Measurements from ENCODE around the gene ZBTB7C. TPM values are rescaled to one million over a fixed set of nuclear protein-coding genes. Genes with fewer than 3 reads are reported as not detected.

ZBTB7C gene
- total RNA-seq, 2 experiments from 2014 or later: 0.05 TPM; not detected in 1

DNA sequence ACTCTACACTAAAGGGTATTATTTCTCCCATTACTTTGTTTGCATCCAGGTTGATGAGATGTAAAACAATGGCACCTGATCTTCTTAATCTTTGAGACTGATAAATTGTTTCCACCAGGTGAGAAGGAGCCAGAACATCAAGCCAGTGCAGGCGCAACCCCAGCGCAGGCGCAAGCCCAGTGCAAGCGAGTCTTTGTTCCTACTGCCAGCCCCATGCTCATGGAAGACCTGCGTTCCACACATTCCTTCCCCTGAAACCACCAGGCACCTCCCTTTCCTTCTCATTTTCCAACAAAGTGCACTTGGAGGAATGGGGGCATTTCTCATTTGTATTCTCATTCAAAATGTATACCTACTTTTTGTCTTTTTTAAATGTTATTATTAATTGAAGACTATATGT, 290.0 kb downstream of the ZBTB7C start:
- no peaks in the 10 kb centered on the region for H3K36me3 Mint-ChIP-seq
- no peaks in the 10 kb centered on the region for H3K4me1 Mint-ChIP-seq (ENCODE audit: low read depth)
- ChIA-PET POLR2A (no interaction called here), CTCF (no interaction called here)
- no peaks in the 10 kb centered on the region for H3K27me3 Mint-ChIP-seq
- H3K27ac Mint-ChIP-seq: no peak overlapping the region
- H3K4me3 Mint-ChIP-seq: no peak overlapping the region
- intact Hi-C loops (cut with micrococcal nuclease): no loop called here
- DNase-seq: no peak
- no peaks in the 10 kb centered on the region for H3K9me3 Mint-ChIP-seq

DNA sequence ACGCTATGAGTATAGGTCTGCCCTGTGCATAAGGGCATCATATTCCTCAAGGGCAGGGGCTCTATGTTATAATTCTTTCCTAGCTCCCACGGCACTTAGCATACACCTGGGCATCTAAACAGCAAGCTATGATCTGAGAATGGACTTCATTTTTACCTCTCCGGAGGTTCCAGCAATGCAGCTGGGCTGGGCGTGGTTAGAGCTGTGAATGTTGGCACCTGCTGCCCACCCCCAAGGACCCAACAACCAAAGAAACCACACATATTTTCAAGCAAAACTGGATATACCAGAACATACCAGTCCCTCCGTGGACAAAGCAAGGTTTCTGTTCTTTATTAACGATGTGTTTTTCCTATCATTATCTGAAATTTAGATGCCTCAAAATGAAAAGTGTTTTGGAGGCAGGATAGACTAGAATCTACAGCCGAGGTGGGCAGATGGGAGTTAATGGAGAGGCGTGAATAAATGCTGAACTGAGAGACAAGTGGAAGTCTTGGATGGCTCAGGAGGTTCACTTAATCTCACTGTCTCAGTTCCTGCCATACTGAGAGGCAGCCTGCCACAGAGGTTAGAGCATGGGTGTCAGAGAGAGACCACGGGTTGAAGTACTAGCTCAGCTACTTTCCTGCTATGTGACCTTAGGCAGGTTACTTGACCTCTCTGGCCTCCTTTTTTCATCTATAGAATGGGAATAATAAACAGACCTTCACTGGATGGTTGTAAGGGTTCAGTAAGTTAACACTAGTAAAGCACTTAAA, 292.1 kb downstream of the ZBTB7C start:
- H3K4me1 Mint-ChIP-seq (ENCODE audit: low read depth): no peaks in the 10 kb centered on the region
- ChIA-PET POLR2A (no interaction called here), CTCF (no interaction called here)
- H3K36me3 Mint-ChIP-seq: no peaks in the 10 kb centered on the region
- H3K9me3 Mint-ChIP-seq: no peaks in the 10 kb centered on the region
- DNase-seq: no peak
- H3K4me3 Mint-ChIP-seq: no peak overlapping the region
- intact Hi-C loops (cut with micrococcal nuclease): no loop called here
- H3K27me3 Mint-ChIP-seq: peaks cover 3% of the 10 kb centered on the region
- H3K27ac Mint-ChIP-seq: no peak overlapping the region

DNA sequence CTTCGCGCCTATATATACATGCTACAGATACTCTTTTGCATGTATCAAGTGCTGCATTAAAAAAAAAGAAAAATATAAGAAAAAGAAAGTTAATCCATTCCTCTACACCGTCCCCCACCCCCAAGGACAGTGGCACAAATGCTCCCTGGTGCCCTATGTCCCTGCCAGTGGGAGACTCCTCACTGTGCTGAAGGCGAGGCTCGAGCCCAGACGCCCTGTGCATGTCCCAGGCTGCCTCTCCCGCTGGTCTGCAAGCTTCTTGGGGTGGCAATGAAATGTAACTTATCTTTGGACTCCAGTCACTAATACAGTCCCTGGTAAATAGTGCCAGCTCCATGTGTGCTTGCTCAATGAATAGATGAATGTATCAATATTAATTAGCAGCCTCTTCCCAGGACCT, 293.2 kb downstream of the ZBTB7C start:
- no peaks in the 10 kb centered on the region for H3K4me1 Mint-ChIP-seq (ENCODE audit: low read depth)
- ChIA-PET POLR2A (no interaction called here), CTCF (no interaction called here)
- H3K27ac Mint-ChIP-seq: no peak overlapping the region
- no peak overlapping the region for H3K4me3 Mint-ChIP-seq
- no peaks in the 10 kb centered on the region for H3K9me3 Mint-ChIP-seq
- no peak for DNase-seq
- H3K27me3 Mint-ChIP-seq: peaks cover 5% of the 10 kb centered on the region
- H3K36me3 Mint-ChIP-seq: no peaks in the 10 kb centered on the region
- intact Hi-C loops (cut with micrococcal nuclease): no loop called here

DNA sequence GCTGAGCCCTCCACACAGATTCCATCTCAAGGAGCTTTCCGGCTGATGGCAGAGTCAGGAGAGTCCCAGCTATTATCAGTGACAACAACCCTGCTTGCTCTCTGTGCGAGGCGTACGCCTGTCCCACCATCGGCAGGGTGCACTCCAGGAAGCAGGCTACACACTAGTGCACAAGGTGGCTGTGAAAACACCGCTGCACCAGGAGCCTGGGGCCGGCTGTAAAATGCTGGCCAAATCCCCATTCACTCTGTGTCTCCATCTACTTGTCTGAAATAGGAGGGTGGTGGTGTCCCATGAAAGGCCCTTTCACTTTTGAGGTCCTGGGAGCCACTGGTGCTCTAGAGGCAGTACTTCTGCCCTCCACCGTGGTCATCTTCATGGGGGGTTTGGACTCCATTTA, 295.5 kb downstream of the ZBTB7C start:
- Mint-ChIP-seq H3K36me3 (no peaks in the 10 kb centered on the region), H3K27me3 (peaks cover 8% of the 10 kb centered on the region), H3K27ac (no peak overlapping the region), H3K4me3 (no peak overlapping the region), H3K4me1 (ENCODE audit: low read depth) (no peaks in the 10 kb centered on the region), H3K9me3 (no peaks in the 10 kb centered on the region)
- intact Hi-C loops (cut with micrococcal nuclease): no loop called here
- DNase-seq: no peak
- ChIA-PET POLR2A (no interaction called here), CTCF (no interaction called here)

DNA sequence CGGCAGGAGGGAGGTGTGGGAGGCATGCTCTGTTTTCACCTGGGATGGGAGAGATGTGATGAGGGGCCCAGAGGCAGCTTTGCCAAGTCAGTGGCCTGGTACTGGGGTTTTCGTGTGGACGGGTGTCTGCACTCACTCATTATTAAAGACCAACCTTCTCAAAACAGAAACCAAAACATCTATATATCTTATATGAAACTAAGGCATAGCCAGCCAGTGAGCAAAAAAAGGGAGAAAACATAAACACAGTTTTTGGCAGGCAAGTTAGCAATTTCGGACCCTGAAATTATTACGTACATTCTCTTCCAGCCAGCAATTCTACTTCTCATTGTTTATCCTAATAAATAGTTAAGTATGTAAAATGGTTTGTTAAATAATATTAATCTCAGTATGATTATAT, 297.6 kb downstream of the ZBTB7C start:
- H3K9me3 Mint-ChIP-seq: no peaks in the 10 kb centered on the region
- no peaks in the 10 kb centered on the region for H3K4me1 Mint-ChIP-seq (ENCODE audit: low read depth)
- no peak for DNase-seq
- ChIA-PET CTCF (no interaction called here), POLR2A (no interaction called here)
- H3K27ac Mint-ChIP-seq: no peak overlapping the region
- H3K36me3 Mint-ChIP-seq: no peaks in the 10 kb centered on the region
- H3K4me3 Mint-ChIP-seq: no peak overlapping the region
- peaks cover 10% of the 10 kb centered on the region for H3K27me3 Mint-ChIP-seq
- intact Hi-C loops (cut with micrococcal nuclease): no loop called here

DNA sequence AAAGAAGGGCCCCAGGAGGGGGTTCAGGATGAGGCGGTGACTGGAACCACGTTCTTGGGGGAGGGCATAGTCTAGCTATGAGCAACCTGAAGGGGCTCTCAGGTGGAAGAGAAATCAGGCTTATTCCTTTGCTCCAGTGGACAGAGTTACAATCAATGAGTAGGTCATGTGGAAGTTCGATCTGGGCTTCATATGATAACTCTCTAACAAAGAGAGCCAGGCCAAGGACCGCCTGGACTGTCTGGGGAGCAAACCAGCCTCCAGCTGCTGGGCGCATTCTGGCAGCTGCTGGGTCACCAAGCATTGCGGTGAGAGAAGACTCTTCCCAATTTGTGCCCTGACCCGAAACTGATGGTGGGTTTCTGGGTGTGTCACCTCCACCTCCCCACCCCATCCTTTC, 298.4 kb downstream of the ZBTB7C start:
- no peak for DNase-seq
- Mint-ChIP-seq H3K36me3 (no peaks in the 10 kb centered on the region), H3K9me3 (no peaks in the 10 kb centered on the region), H3K27me3 (peaks cover 17% of the 10 kb centered on the region), H3K4me3 (no peak overlapping the region), H3K27ac (no peak overlapping the region), H3K4me1 (ENCODE audit: low read depth) (no peaks in the 10 kb centered on the region)
- intact Hi-C loops (cut with micrococcal nuclease): no loop called here
- CTCF ChIA-PET: no interaction called here
- POLR2A ChIA-PET: no interaction called here

DNA sequence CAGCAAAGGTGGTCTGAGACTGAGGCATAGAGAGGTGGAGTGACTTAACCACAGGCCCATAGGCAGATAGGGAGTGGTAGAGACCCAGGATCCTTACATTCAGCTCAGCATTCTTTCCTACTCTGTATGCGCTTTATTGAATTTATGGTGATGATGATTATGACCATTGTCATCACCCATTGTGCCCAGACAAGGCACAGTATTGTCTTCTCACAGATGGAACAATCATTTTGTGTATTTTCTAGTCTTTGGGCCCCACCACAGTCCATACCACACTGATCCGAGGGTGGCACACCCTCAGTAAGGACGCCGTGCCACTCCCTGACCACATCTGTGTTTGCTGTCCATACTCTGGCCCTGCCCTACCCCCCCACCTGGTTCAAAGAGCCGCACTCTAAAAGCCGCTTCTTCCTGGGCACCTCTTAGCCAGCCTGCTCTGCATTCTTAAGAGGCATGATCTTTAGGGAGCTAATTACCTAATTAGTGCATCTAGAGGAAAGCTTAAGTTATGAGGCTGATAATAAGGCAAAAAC, 299.2 kb downstream of the ZBTB7C start:
- CTCF ChIA-PET: interaction anchor here (1.4 kb wide), 1 partner anchor 335 kb away, joined by 4 read pairs; no protein-coding TSS in a partner anchor
- Mint-ChIP-seq H3K9me3 (no peaks in the 10 kb centered on the region), H3K36me3 (no peaks in the 10 kb centered on the region), H3K4me1 (ENCODE audit: low read depth) (no peaks in the 10 kb centered on the region), H3K27ac (no peak overlapping the region), H3K4me3 (no peak overlapping the region), H3K27me3 (peaks cover 19% of the 10 kb centered on the region)
- intact Hi-C loops (cut with micrococcal nuclease): no loop called here
- POLR2A ChIA-PET: no interaction called here
- no peak for DNase-seq

DNA sequence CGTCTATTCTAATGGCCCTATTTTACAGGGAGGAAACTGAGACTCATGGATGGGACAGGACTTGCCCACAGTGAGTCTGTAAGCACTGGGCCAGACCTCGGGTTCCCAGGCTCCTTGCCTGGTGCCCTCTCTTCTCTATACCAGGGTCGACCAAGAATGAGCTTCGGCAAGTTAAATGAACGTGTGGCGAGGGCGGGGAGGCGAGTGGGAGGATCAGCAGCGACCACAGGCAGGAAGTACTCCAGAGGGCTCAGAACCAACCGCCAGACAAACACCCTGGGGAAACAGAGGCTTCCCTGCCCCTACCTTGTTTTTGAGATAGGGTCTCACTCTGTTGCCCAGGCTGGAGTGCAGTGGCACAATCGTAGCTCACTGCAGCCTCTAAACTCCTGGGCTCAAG, 301.0 kb downstream of the ZBTB7C start:
- Mint-ChIP-seq H3K4me1 (ENCODE audit: low read depth) (no peaks in the 10 kb centered on the region), H3K27me3 (peaks cover 21% of the 10 kb centered on the region), H3K9me3 (no peaks in the 10 kb centered on the region), H3K36me3 (no peaks in the 10 kb centered on the region), H3K4me3 (no peak overlapping the region), H3K27ac (no peak overlapping the region)
- ChIA-PET POLR2A (no interaction called here), CTCF (no interaction called here)
- intact Hi-C loops (cut with micrococcal nuclease): no loop called here
- DNase-seq: no peak

DNA sequence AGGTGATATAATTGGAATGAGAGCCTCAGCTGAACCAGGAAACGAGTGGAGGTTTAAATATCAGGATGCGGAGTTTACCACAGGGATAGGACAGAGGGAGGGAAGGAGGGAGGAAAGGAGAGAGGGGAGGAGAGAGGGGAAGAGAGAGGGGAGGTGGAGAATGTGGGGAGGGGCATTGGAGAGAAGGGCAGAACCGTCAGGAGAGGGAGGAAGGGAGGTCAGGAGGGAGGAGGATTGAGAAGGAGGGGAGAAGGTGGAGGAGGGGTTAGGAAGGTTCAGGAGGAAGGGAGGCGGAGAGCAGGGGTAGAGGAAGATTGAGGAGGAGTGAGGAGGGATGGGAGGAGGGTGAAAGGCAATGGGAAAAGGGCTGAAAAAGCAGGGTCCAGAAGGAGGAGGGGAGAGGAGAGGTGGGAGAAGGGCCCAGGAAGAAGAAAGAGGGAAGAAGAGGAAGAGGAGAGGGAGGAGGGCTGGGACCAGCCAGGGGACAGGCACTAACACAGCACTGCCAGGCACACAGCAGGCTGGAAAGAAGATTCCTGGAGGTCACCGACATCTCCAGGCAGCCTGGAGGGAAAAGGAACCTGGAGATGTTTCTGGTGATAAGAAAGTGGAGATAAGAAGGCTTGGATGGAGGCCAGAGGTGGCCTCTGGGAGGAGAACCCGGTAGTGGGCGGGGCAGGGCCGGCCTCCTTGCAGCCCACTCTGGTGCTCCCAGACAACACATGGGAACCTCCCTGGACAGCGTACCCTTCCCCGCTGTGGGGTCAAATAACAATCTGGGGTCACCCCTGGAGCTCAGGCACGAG, 302.0 kb downstream of the ZBTB7C start:
- intact Hi-C loops (cut with micrococcal nuclease): no loop called here
- Mint-ChIP-seq H3K4me1 (ENCODE audit: low read depth) (no peaks in the 10 kb centered on the region), H3K27ac (no peak overlapping the region), H3K27me3 (peaks cover 22% of the 10 kb centered on the region), H3K36me3 (no peaks in the 10 kb centered on the region), H3K4me3 (no peak overlapping the region), H3K9me3 (no peaks in the 10 kb centered on the region)
- ChIA-PET CTCF (no interaction called here), POLR2A (no interaction called here)
- no peak for DNase-seq

DNA sequence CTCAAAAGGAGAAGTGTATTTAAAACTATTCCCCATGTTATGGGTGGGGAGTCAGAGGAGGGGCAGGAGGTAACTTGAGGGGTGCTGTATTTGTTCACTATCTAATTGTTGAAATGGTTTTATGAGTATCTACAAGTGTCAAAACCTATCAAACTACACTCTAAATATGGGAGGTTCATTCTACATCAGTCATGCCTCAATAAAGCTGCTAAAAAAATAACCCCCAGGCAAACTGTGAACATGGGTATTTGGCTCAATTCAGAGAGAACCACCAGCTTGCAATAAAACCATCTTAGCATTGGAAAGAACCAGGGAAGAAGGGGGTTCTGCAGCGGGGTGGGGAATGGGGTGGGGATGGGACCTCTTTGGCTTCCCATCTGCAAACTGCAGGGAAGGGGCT, 302.7 kb downstream of the ZBTB7C start:
- H3K9me3 Mint-ChIP-seq: no peaks in the 10 kb centered on the region
- peaks cover 22% of the 10 kb centered on the region for H3K27me3 Mint-ChIP-seq
- no peaks in the 10 kb centered on the region for H3K36me3 Mint-ChIP-seq
- H3K4me1 Mint-ChIP-seq (ENCODE audit: low read depth): no peaks in the 10 kb centered on the region
- ChIA-PET CTCF (no interaction called here), POLR2A (no interaction called here)
- DNase-seq: no peak
- no peak overlapping the region for H3K4me3 Mint-ChIP-seq
- no peak overlapping the region for H3K27ac Mint-ChIP-seq
- intact Hi-C loops (cut with micrococcal nuclease): no loop called here

DNA sequence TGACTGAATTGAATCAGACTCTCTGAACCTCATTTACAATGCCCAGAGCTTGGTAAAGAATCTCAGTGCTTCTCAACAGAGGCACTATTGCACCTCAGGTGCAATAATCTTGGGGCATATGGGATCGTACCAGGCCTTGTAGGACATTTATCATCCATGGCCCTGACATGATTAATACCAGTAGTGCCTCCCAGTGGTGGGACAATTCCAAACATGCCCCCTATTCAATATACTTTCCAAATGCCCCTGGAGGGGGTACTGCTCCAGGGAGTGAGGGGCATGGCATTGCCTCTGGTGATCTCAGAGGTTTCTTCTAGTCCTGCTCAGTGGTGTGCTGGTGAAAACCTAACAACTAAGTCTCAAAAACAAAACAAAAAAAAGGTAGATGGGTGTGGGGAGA, 303.9 kb downstream of the ZBTB7C start:
- Mint-ChIP-seq H3K27ac (no peak overlapping the region), H3K27me3 (peaks cover 23% of the 10 kb centered on the region), H3K9me3 (no peaks in the 10 kb centered on the region), H3K4me3 (no peak overlapping the region), H3K4me1 (ENCODE audit: low read depth) (no peaks in the 10 kb centered on the region), H3K36me3 (no peaks in the 10 kb centered on the region)
- intact Hi-C loops (cut with micrococcal nuclease): no loop called here
- no peak for DNase-seq
- POLR2A ChIA-PET: no interaction called here
- CTCF ChIA-PET: no interaction called here

DNA sequence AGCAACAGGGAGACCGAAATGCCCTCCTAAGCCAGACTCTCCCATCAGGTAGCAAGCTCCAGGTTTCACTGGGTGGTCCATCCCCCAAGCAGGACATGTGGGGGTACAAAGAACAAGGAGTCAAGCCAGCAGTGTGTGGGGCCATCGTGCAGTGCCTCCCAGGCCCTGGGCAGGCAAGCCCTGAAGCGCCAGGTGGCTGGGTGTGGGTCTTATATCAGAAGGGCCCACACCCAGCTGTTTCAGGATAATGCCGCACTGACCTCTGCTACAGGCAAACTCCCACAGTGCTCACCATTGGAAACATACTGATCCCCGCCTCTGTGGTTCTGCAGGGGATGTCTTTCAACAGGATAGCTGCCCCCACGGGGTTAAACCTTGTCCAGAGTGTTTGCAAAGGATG, 304.5 kb downstream of the ZBTB7C start:
- Mint-ChIP-seq H3K4me1 (ENCODE audit: low read depth) (no peaks in the 10 kb centered on the region), H3K36me3 (no peaks in the 10 kb centered on the region), H3K27ac (no peak overlapping the region), H3K4me3 (no peak overlapping the region), H3K9me3 (no peaks in the 10 kb centered on the region), H3K27me3 (peaks cover 27% of the 10 kb centered on the region)
- ChIA-PET POLR2A (no interaction called here), CTCF (no interaction called here)
- intact Hi-C loops (cut with micrococcal nuclease): no loop called here
- no peak for DNase-seq

DNA sequence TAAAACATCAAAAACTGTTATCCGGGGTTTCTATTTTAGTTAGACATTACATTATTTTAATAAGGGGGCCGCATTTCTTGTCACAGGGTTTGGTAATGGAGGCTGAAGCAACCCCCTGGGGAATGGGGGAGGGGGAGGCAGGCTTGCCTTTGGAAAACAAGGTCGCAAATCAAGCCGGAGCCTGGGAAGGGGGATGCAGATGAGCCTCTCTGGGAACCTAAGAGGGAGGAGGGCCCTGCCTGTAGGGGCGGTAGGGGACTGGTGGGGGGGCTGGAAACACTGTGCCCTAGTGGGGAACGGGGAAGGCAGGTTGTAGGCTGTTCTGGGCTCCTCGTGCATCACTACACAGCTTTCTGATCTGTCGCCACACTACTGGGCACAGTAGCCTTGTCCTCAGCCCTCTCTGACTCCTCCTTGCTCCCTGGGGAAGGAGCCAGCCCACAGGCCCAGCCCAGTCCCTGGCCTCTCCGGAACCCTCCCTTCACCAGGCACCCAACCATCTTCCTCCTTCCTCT, 308.5 kb downstream of the ZBTB7C start:
- Mint-ChIP-seq H3K27ac (no peak overlapping the region), H3K4me3 (no peak overlapping the region), H3K36me3 (no peaks in the 10 kb centered on the region), H3K9me3 (no peaks in the 10 kb centered on the region), H3K27me3 (peaks cover 19% of the 10 kb centered on the region), H3K4me1 (ENCODE audit: low read depth) (no peaks in the 10 kb centered on the region)
- CTCF ChIA-PET: no interaction called here
- no peak for DNase-seq
- intact Hi-C loops (cut with micrococcal nuclease): no loop called here
- POLR2A ChIA-PET: no interaction called here
